Progenitor cell of endocrine pancreas (in vitro differentiated cells): ENCODE results near the gene ATP2A1. TPM values are rescaled to one million over a fixed set of nuclear protein-coding genes. Genes with fewer than 3 reads are reported as not detected.
A peak's percentile ranks its signal among the peaks of the same experiment; 100 is the strongest.

Source experiments
- DNase-seq: peaks from one replicate; pipeline ENCODE4 v3.0.0; 2021; ENCODE audit warnings: low spot score; ENCODE audit not compliant: unreplicated experiment
- H3K27ac Mint-ChIP-seq: 2 replicates; pipeline ENCODE4 v1.8.0; 2021; ENCODE audit warnings: mild to moderate bottlenecking, moderate library complexity, mixed read lengths
- H3K27me3 Mint-ChIP-seq: 2 replicates; pipeline ENCODE4 v1.8.0; 2021; ENCODE audit warnings: mixed read lengths
- H3K36me3 Mint-ChIP-seq: 2 replicates; pipeline ENCODE4 v1.8.0; 2022; ENCODE audit warnings: mixed read lengths; ENCODE audit not compliant: insufficient read depth
- H3K4me1 Mint-ChIP-seq: 2 replicates; pipeline ENCODE4 v1.8.0; 2021; ENCODE audit warnings: low read depth, mixed read lengths
- H3K4me3 Mint-ChIP-seq: 2 replicates; pipeline ENCODE4 v1.8.0; 2021; ENCODE audit warnings: low read depth, mild to moderate bottlenecking, moderate library complexity, mixed read lengths
- H3K9me3 Mint-ChIP-seq: 2 replicates; pipeline ENCODE4 v1.8.0; 2021; ENCODE audit warnings: low read depth, mixed read lengths
- CTCF ChIP-seq: fragments of 200-600 bp; sonication (generic); IDR thresholded peaks from one replicate; pipeline ENCODE4 v1.5.0; 2021; ENCODE audit warnings: antibody characterized with exemption, mild to moderate bottlenecking; ENCODE audit not compliant: unreplicated experiment
- total RNA-seq: library from RNA; stranded (reverse); gene quantifications from 2 replicates; pipeline ENCODE4 v1.2.1, GENCODE V29; 2021

The ATP2A1 gene
- total RNA-seq, 1 donor from 2014 or later, result 3.0 TPM

- DNase-seq, result no peak
- H3K36me3 Mint-ChIP-seq, result peaks cover 22% of the 10 kb centered on the region
- H3K27ac Mint-ChIP-seq, result peak overlapping the region; percentile 67
- H3K4me1 Mint-ChIP-seq, result peaks cover 2% of the 10 kb centered on the region
- H3K27me3 Mint-ChIP-seq, result no peaks in the 10 kb centered on the region
- no peak overlapping the region for H3K4me3 Mint-ChIP-seq
- no peak for TF ChIP-seq CTCF
- H3K9me3 Mint-ChIP-seq, result no peaks in the 10 kb centered on the region
These were observed 38.4 kb upstream of the ATP2A1 start for GRCh38 chr16:28839899-28840298.

GRCh38 chr16:28842696-28843095, 35.6 kb upstream of the ATP2A1 start:
- H3K9me3 Mint-ChIP-seq, result no peaks in the 10 kb centered on the region
- H3K27ac Mint-ChIP-seq, result no peak overlapping the region
- H3K4me3 Mint-ChIP-seq, result peak overlapping the region; percentile 59
- peaks cover 17% of the 10 kb centered on the region for H3K4me1 Mint-ChIP-seq
- no peak for DNase-seq
- H3K27me3 Mint-ChIP-seq, result no peaks in the 10 kb centered on the region
- peaks cover 19% of the 10 kb centered on the region for H3K36me3 Mint-ChIP-seq
- TF ChIP-seq CTCF, result no peak

GRCh38 chr16:28843766-28844165, 34.5 kb upstream of the ATP2A1 start:
- Mint-ChIP-seq H3K4me1 (peaks cover 17% of the 10 kb centered on the region), H3K9me3 (no peaks in the 10 kb centered on the region), H3K27me3 (no peaks in the 10 kb centered on the region), H3K36me3 (peaks cover 12% of the 10 kb centered on the region), H3K4me3 (no peak overlapping the region), H3K27ac (no peak overlapping the region)
- TF ChIP-seq CTCF, result no peak
- DNase-seq, result no peak

GRCh38 chr16:28844226-28844885, 33.9 kb upstream of the ATP2A1 start:
- H3K4me3 Mint-ChIP-seq, result peak overlapping the region; percentile 95
- H3K27ac Mint-ChIP-seq, result peak overlapping the region; percentile 90
- no peak for TF ChIP-seq CTCF
- H3K27me3 Mint-ChIP-seq, result no peaks in the 10 kb centered on the region
- H3K36me3 Mint-ChIP-seq, result peaks cover 12% of the 10 kb centered on the region
- no peaks in the 10 kb centered on the region for H3K9me3 Mint-ChIP-seq
- peaks cover 17% of the 10 kb centered on the region for H3K4me1 Mint-ChIP-seq
- no peak for DNase-seq

- peak overlapping the region; percentile 95 for H3K4me3 Mint-ChIP-seq
- H3K36me3 Mint-ChIP-seq, result peaks cover 11% of the 10 kb centered on the region
- H3K27me3 Mint-ChIP-seq, result no peaks in the 10 kb centered on the region
- no peaks in the 10 kb centered on the region for H3K9me3 Mint-ChIP-seq
- DNase-seq, result no peak
- H3K27ac Mint-ChIP-seq, result peak overlapping the region; percentile 95
- no peak for TF ChIP-seq CTCF
- H3K4me1 Mint-ChIP-seq, result peaks cover 17% of the 10 kb centered on the region
These were observed 33.0 kb upstream of the ATP2A1 start for GRCh38 chr16:28845293-28845692.
